H9 (cell line): ENCODE data around the gene CORO2B. TPM values are rescaled to one million over a fixed set of nuclear protein-coding genes. Genes with fewer than 3 reads are reported as not detected.
A peak's percentile ranks its signal among the peaks of the same experiment; 100 is the strongest.

ENCODE experiments used
- DNase-seq: peaks from one replicate; pipeline ENCODE4 v3.0.0-alpha.2; 2017
- H2AFZ ChIP-seq: one replicate; pipeline ENCODE4 v1.6.1; 2013; ENCODE audit warnings: mild to moderate bottlenecking, low read length, control low read depth, moderate library complexity
- H2AK5ac ChIP-seq: 2 replicates; pipeline ENCODE4 v1.6.1; 2013; ENCODE audit warnings: low read length, control low read depth, mixed read lengths; ENCODE audit not compliant: insufficient read length
- H2BK120ac ChIP-seq: one replicate; pipeline ENCODE4 v1.6.1; 2013; ENCODE audit warnings: low read depth, mild to moderate bottlenecking, low read length, control low read depth, inconsistent platforms; ENCODE audit not compliant: poor library complexity, severe bottlenecking
- H2BK12ac ChIP-seq: 2 replicates; pipeline ENCODE4 v1.6.1; 2013; ENCODE audit warnings: low read length, control low read depth, mixed read lengths, low read depth; ENCODE audit not compliant: insufficient read length
- H2BK15ac ChIP-seq: 2 replicates; pipeline ENCODE4 v1.6.1; 2013; ENCODE audit warnings: low read depth, low read length, control low read depth
- H2BK20ac ChIP-seq: one replicate; pipeline ENCODE4 v1.6.1; 2013; ENCODE audit warnings: low read depth, mild to moderate bottlenecking, low read length, control low read depth, inconsistent platforms; ENCODE audit not compliant: poor library complexity, severe bottlenecking
- H2BK5ac ChIP-seq: 2 replicates; pipeline ENCODE4 v1.6.1; 2013; ENCODE audit warnings: low read length, control low read depth, mixed read lengths; ENCODE audit not compliant: insufficient read length
- H3K14ac ChIP-seq: 2 replicates; pipeline ENCODE4 v1.6.1; 2013; ENCODE audit warnings: low read length, control low read depth; ENCODE audit not compliant: insufficient read depth
- H3K18ac ChIP-seq: 2 replicates; pipeline ENCODE4 v1.6.1; 2013; ENCODE audit warnings: low read depth, mild to moderate bottlenecking, mixed read lengths, low read length, control low read depth; ENCODE audit not compliant: insufficient read length
- H3K23ac ChIP-seq: 2 replicates; pipeline ENCODE4 v1.6.1; 2013; ENCODE audit warnings: low read length, control low read depth, mixed read lengths, low read depth; ENCODE audit not compliant: insufficient read length
- H3K23me2 ChIP-seq: 2 replicates; pipeline ENCODE4 v1.6.1; 2013; ENCODE audit warnings: low read depth, mild to moderate bottlenecking, mixed read lengths, low read length, control low read depth; ENCODE audit not compliant: insufficient read length, poor library complexity, severe bottlenecking
- H3K27ac ChIP-seq: 2 replicates; pipeline ENCODE4 v1.5.1; 2013; ENCODE audit warnings: low read length, control low read depth, mixed read lengths, low read depth; ENCODE audit not compliant: insufficient read length
- H3K27me3 ChIP-seq: 2 replicates; pipeline ENCODE4 v1.6.1; 2013; ENCODE audit warnings: low read length, control low read depth, inconsistent platforms; ENCODE audit not compliant: insufficient read depth
- H3K4ac ChIP-seq: 2 replicates; pipeline ENCODE4 v1.6.1; 2013; ENCODE audit warnings: low read depth, mild to moderate bottlenecking, control low read depth, inconsistent platforms, low read length, moderate library complexity
- H3K4me1 ChIP-seq: 2 replicates; pipeline ENCODE4 v1.6.1; 2013; ENCODE audit warnings: low read length, control low read depth, inconsistent platforms; ENCODE audit not compliant: insufficient read depth
- H3K4me2 ChIP-seq: 2 replicates; pipeline ENCODE4 v1.6.1; 2013; ENCODE audit warnings: low read length, control low read depth, mixed read lengths; ENCODE audit not compliant: insufficient read length, insufficient read depth
- H3K56ac ChIP-seq: 2 replicates; pipeline ENCODE4 v1.6.1; 2013; ENCODE audit warnings: low read depth, mild to moderate bottlenecking, mixed read lengths, low read length, control low read depth; ENCODE audit not compliant: insufficient read length
- H3K79me1 ChIP-seq: 2 replicates; pipeline ENCODE4 v1.6.1; 2013; ENCODE audit warnings: low read depth, mild to moderate bottlenecking, moderate library complexity, low read length, control low read depth, inconsistent platforms; ENCODE audit not compliant: insufficient read depth, poor library complexity, severe bottlenecking
- H3K79me2 ChIP-seq: 2 replicates; pipeline ENCODE4 v1.6.1; 2013; ENCODE audit warnings: low read length, control low read depth, inconsistent platforms; ENCODE audit not compliant: insufficient read depth
- H3K9ac ChIP-seq: 2 replicates; pipeline ENCODE4 v1.6.1; 2013; ENCODE audit warnings: low read length, control low read depth, mixed read lengths; ENCODE audit not compliant: insufficient read length; ENCODE audit errors: extremely low read depth
- H3K9me3 ChIP-seq: one replicate; pipeline ENCODE4 v1.6.1; 2013; ENCODE audit warnings: low read depth, low read length, inconsistent platforms; ENCODE audit not compliant: control insufficient read depth
- H3T11ph ChIP-seq: one replicate; pipeline ENCODE4 v1.6.1; 2013; ENCODE audit warnings: mild to moderate bottlenecking, low read length, control low read depth, inconsistent platforms
- H4K20me1 ChIP-seq: one replicate; pipeline ENCODE4 v1.6.1; 2013; ENCODE audit not compliant: control insufficient read depth, insufficient read length, insufficient read depth
- H4K5ac ChIP-seq: 2 replicates; pipeline ENCODE4 v1.6.1; 2013; ENCODE audit warnings: low read depth, mild to moderate bottlenecking, mixed read lengths, low read length, control low read depth; ENCODE audit not compliant: insufficient read length
- H4K8ac ChIP-seq: replicated peaks from 2 replicates; pipeline ENCODE4 v1.6.1; 2013; ENCODE audit warnings: low read length, control low read depth, mixed read lengths, low read depth; ENCODE audit not compliant: insufficient read length
- H4K91ac ChIP-seq: 2 replicates; pipeline ENCODE4 v1.6.1; 2013; ENCODE audit warnings: low read depth, mild to moderate bottlenecking, moderate library complexity, mixed read lengths, low read length, control low read depth; ENCODE audit not compliant: insufficient read length
- H3K27ac Mint-ChIP-seq, 3 experiments: 2 replicates in 2 of 3; 3 replicates in 1 of 3; pipeline ENCODE4 v1.8.0; 2020 to 2021; ENCODE audit warnings: mixed read lengths in 3 of 3, mild to moderate bottlenecking in 1 of 3, moderate library complexity in 1 of 3
- H3K27me3 Mint-ChIP-seq: 2 replicates; pipeline ENCODE4 v1.8.0; 2021; ENCODE audit warnings: low read depth, mild to moderate bottlenecking, moderate library complexity, mixed read lengths
- H3K36me3 Mint-ChIP-seq, 3 experiments: 2 replicates in 2 of 3; 3 replicates in 1 of 3; pipeline ENCODE4 v1.8.0; 2020 to 2021; ENCODE audit warnings: low read depth in 3 of 3, mixed read lengths in 3 of 3; ENCODE audit not compliant: insufficient read depth in 1 of 3
- H3K4me1 Mint-ChIP-seq, 2 experiments: 2 replicates each; pipeline ENCODE4 v1.8.0; 2020; ENCODE audit warnings: mixed read lengths in 2 of 2
- H3K4me3 Mint-ChIP-seq, 2 experiments: 2 replicates in 1 of 2; 3 replicates in 1 of 2; pipeline ENCODE4 v1.8.0; 2020 to 2021; ENCODE audit warnings: mild to moderate bottlenecking in 2 of 2, mixed read lengths in 2 of 2, moderate library complexity in 1 of 2
- H3K9me3 Mint-ChIP-seq, 2 experiments: 2 replicates in 1 of 2; 3 replicates in 1 of 2; pipeline ENCODE4 v1.8.0; 2020; ENCODE audit warnings: mild to moderate bottlenecking in 2 of 2, mixed read lengths in 2 of 2, moderate library complexity in 1 of 2
- WGBS: extraction: QIAGEN DNeasy Blood & Tissue Kit; methylation state at CpG from one replicate; pipeline ENCODE4 v1.1.7; 2013; ENCODE audit warnings: missing lambda C conversion rate, low lambda C conversion rate, mixed read lengths; ENCODE audit not compliant: insufficient read length; ENCODE audit errors: extremely low coverage; 5-methylcytosine and 5-hydroxymethylcytosine counted together
- total RNA-seq: library from RNA; stranded (reverse); gene quantifications from 2 replicates; pipeline ENCODE4 v1.2.1, GENCODE V29; 2021
- TF ChIP-seq, protein P1 (sequence below): fragments of 200-600 bp; sonication (generic); conservative IDR thresholded peaks from 3 replicates; pipeline ENCODE4 v1.8.0; 2021; ENCODE audit warnings: antibody characterized with exemption, mild to moderate bottlenecking

Gene CORO2B
- total RNA-seq, 1 experiment from 2014 or later, result 3.1 TPM

DNA sequence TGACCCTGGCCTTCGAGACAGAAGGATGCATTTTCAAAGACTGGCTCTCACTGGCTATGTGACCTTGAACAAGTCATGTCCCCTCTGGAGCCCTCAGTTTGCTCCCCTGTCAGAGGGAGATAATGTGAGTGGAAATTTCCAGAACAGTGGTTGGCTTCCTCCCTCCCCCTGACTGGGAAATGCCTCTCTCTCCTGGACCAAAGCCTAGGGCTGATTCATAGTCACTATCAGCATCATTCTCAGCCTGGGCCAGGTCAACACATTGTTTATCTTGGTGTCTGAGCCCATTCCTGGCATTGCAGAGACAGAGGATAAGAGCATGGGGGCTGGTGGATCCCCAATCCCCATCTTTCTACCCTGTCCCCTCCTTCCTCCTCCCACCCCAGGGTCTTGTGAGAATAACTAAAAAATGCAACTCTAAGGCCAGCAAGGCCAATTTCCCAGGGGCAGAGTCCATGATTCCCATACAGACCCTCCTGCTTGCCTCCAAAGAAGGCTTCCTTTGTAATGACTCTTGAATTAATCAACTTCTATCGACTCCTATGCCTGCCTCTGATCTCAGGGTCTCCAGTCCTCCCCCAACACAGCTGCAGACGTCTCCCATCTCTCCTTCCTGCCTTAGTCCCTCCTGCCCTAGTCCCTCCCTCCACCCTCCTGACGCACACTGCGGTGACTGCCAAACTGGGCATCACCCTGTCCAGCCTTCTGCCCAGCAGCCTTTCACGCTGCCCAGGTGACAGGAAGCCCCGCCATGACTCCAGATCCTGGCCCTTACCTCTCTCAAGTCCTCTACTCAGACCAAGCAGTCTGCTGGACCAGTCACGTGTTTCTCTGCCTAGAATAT is 35.4 kb upstream of the CORO2B start:
- H3K14ac ChIP-seq, result no peak overlapping the region
- WGBS, result no CpG with 5 or more reads among the region's 8 CpGs
- H2BK120ac ChIP-seq, result no peak overlapping the region
- H2BK5ac ChIP-seq, result no peak overlapping the region
- no peaks in the 10 kb centered on the region for H3K79me1 ChIP-seq
- no peak overlapping the region for H3K9ac ChIP-seq
- TF ChIP-seq, protein P1, sequence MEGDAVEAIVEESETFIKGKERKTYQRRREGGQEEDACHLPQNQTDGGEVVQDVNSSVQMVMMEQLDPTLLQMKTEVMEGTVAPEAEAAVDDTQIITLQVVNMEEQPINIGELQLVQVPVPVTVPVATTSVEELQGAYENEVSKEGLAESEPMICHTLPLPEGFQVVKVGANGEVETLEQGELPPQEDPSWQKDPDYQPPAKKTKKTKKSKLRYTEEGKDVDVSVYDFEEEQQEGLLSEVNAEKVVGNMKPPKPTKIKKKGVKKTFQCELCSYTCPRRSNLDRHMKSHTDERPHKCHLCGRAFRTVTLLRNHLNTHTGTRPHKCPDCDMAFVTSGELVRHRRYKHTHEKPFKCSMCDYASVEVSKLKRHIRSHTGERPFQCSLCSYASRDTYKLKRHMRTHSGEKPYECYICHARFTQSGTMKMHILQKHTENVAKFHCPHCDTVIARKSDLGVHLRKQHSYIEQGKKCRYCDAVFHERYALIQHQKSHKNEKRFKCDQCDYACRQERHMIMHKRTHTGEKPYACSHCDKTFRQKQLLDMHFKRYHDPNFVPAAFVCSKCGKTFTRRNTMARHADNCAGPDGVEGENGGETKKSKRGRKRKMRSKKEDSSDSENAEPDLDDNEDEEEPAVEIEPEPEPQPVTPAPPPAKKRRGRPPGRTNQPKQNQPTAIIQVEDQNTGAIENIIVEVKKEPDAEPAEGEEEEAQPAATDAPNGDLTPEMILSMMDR, result no peak
- H3K23ac ChIP-seq, result no peak overlapping the region
- H3K9me3 Mint-ChIP-seq, result peaks cover 17 to 21% of the 10 kb centered on the region in 2 experiments; a peak in 4 of 5 replicates
- no peak for DNase-seq
- H3K9me3 ChIP-seq, result no peaks in the 10 kb centered on the region
- no peak overlapping the region for H3K18ac ChIP-seq
- H3K27me3 ChIP-seq, result no peaks in the 10 kb centered on the region
- no peak overlapping the region for H4K91ac ChIP-seq
- no peaks in the 10 kb centered on the region for H3K79me2 ChIP-seq
- no peak overlapping the region for H3K4me3 Mint-ChIP-seq
- H2BK15ac ChIP-seq, result no peak overlapping the region
- no peak overlapping the region for H4K8ac ChIP-seq
- H3K56ac ChIP-seq, result no peak overlapping the region
- H3T11ph ChIP-seq, result no peak overlapping the region
- no peaks in the 10 kb centered on the region for H3K23me2 ChIP-seq
- H3K27me3 Mint-ChIP-seq, result peaks cover 9% of the 10 kb centered on the region
- no peak overlapping the region for H3K4me2 ChIP-seq
- H4K20me1 ChIP-seq, result no peaks in the 10 kb centered on the region
- H2BK12ac ChIP-seq, result no peak overlapping the region
- H3K27ac ChIP-seq, result no peak overlapping the region
- H2AFZ ChIP-seq, result no peak overlapping the region
- H3K36me3 Mint-ChIP-seq, result peaks cover 3 to 10% (median 7%) of the 10 kb centered on the region in 3 experiments
- H2AK5ac ChIP-seq, result no peak overlapping the region
- peak overlapping the region in 1 of 3 experiments; percentile 11; a peak in 1 of 7 replicates for H3K27ac Mint-ChIP-seq
- no peaks in the 10 kb centered on the region for H3K4me1 ChIP-seq
- no peak overlapping the region for H4K5ac ChIP-seq
- no peaks in the 10 kb centered on the region for H3K4me1 Mint-ChIP-seq
- H3K4ac ChIP-seq, result no peak overlapping the region
- no peak overlapping the region for H2BK20ac ChIP-seq
